SK-N-SH treated with all-trans-retinoic acid at 6 μM for 48 hours (cell line): ENCODE measurements around the gene ZBTB7B.

ENCODE experiments used
- SNAI2 ChIP-seq: fragments of 250-450 bp; sonication (Bioruptor Pico); IDR thresholded peaks from 2 replicates; pipeline ENCODE4 v1.5.0; 2020; ENCODE audit warnings: mild to moderate bottlenecking, moderate library complexity
- TCF4 ChIP-seq: fragments of 250-450 bp; sonication (Bioruptor Pico); IDR thresholded peaks from 2 replicates; pipeline ENCODE4 v1.8.0; 2021; ENCODE audit warnings: mild to moderate bottlenecking, moderate library complexity, borderline replicate concordance
- TOX ChIP-seq: fragments of 250-450 bp; sonication (Bioruptor Pico); IDR thresholded peaks from 2 replicates; pipeline ENCODE4 v1.8.0; 2021; ENCODE audit warnings: mild to moderate bottlenecking, moderate library complexity, borderline replicate concordance
- TF ChIP-seq, protein P1 (sequence below): fragments of 250-450 bp; sonication (Bioruptor Pico); IDR thresholded peaks from 2 replicates; pipeline ENCODE4 v1.8.0; 2020; ENCODE audit warnings: mild to moderate bottlenecking, moderate library complexity, borderline replicate concordance

DNA sequence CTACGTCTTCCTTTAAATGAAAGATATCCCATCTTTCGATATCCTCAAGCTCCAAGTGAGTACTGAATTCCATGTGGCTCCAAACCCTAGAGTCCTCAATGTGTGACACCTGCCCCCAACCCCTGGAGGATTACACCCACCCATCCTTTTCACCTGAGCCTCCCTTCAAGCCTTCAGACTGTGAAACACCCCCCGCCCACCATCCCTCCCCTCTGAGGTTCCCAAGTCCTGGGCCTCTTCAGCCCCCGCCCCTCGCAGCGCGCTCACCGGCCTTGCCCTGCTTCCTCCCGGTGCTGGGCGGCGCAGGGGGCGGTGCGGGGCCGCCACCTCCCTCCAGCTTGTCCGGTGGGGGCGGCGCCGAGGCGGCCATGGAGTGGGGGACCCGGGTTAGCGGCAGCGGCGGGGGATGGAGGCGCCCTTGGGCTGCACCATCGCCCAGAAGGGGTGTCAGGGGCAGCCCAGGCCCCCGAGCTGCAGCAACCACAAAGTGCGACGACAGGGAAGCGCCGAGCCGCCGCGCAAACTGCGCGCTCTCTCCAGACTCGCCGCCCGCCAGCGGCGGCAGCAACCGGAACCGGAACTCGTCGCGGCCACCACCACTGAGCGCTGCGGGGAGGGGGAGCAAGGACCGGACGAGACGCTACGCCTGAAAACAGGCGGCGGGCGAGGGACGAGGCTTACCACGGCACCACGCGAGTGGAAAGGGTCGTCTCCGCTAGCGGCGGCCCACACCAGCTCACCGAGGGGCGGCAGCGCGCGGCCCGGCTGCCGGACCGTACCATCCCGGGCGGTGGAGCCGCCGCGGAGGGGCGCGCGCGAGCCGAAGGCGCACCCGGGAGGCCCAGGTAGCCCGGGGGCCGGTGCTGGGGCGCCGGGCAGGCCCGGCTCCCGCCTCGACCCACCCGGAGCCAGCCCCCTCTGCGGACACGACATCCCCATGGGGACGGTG, 41.1 kb upstream of the ZBTB7B start, which contains the start of gene PYGO2:
- TF ChIP-seq TCF4 (CRISPR knock-in tag) (no peak), SNAI2 (CRISPR knock-in tag) (no peak), TOX (CRISPR knock-in tag) (no peak; the same call in 1 of the 2 replicates)
- TF ChIP-seq, protein P1, sequence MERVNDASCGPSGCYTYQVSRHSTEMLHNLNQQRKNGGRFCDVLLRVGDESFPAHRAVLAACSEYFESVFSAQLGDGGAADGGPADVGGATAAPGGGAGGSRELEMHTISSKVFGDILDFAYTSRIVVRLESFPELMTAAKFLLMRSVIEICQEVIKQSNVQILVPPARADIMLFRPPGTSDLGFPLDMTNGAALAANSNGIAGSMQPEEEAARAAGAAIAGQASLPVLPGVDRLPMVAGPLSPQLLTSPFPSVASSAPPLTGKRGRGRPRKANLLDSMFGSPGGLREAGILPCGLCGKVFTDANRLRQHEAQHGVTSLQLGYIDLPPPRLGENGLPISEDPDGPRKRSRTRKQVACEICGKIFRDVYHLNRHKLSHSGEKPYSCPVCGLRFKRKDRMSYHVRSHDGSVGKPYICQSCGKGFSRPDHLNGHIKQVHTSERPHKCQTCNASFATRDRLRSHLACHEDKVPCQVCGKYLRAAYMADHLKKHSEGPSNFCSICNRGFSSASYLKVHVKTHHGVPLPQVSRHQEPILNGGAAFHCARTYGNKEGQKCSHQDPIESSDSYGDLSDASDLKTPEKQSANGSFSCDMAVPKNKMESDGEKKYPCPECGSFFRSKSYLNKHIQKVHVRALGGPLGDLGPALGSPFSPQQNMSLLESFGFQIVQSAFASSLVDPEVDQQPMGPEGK (CRISPR knock-in tag), result peak; percentile 87; the same call in 1 of the 2 replicates
